ENCODE results near the gene RCOR2. TPM values are rescaled to one million over a fixed set of nuclear protein-coding genes. Genes with fewer than 3 reads are reported as not detected.

Gene RCOR2
- total RNA-seq, 1 experiment from 2014 or later = 1.8 TPM

DNA sequence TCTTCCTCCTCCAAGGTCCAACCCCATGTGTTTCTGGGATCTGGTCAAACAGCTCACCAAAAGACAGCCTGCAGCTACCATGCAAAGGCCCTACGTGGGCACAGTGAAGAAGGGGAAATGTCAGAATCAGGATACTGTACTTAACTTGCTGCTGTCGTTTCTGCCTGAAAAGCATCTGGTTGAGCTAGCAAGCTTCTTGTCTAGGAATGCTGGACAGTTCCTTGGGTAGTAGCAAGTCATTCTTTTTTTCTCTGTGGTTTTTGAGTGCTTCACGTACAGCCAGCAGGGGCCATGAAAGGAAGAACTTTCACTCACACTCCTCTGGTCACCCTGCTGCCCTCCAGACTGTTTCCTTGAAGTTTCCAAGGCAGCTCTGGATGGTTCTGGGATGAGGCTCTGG lies 24.7 kb downstream of the RCOR2 start:
- intact Hi-C loops (cut with micrococcal nuclease; ENCODE audit: unreplicated experiment) = no loop called here
- H3K36me3 ChIP-seq (ENCODE audit: control insufficient read depth, insufficient read depth, low read length) = peaks cover 2% of the 10 kb centered on the region
- Mint-ChIP-seq H3K4me3 (ENCODE audit: unreplicated experiment) (no peak overlapping the region), H3K4me1 (ENCODE audit: low read depth, unreplicated experiment) (peaks cover 30% of the 10 kb centered on the region), H3K27me3 (ENCODE audit: insufficient read depth, unreplicated experiment) (no peaks in the 10 kb centered on the region), H3K36me3 (ENCODE audit: insufficient read depth, unreplicated experiment) (peaks cover 61% of the 10 kb centered on the region), H3K9me3 (ENCODE audit: unreplicated experiment) (no peaks in the 10 kb centered on the region), H3K27ac (ENCODE audit: unreplicated experiment) (no peak overlapping the region)
- no peak overlapping the region for H3K4me3 ChIP-seq (ENCODE audit: low read depth, low read length)
- no TSS peak for BruUV-seq (replicated peaks)
- POLR2A ChIA-PET = interaction anchor here (0.6 to 0.7 kb wide), 3 partner anchors 14 to 82 kb away, joined by 3 to 4 read pairs (median 3); partner anchors contain the start of gene COX8A
- no peaks in the 10 kb centered on the region for H3K9me3 ChIP-seq
- peaks cover 28% of the 10 kb centered on the region for H3K4me1 ChIP-seq
- CTCF ChIA-PET = interaction anchor here (0.6 to 1.6 kb wide), 2 partner anchors 54 to 203 kb away, joined by 3 to 5 read pairs; partner anchors contain the start of gene MARK2
- H3K27me3 ChIP-seq (replicated peaks; ENCODE audit: control insufficient read depth, insufficient read depth, low read length) = no peaks in the 10 kb centered on the region
- no peak for DNase-seq
- TF ChIP-seq, protein P1, sequence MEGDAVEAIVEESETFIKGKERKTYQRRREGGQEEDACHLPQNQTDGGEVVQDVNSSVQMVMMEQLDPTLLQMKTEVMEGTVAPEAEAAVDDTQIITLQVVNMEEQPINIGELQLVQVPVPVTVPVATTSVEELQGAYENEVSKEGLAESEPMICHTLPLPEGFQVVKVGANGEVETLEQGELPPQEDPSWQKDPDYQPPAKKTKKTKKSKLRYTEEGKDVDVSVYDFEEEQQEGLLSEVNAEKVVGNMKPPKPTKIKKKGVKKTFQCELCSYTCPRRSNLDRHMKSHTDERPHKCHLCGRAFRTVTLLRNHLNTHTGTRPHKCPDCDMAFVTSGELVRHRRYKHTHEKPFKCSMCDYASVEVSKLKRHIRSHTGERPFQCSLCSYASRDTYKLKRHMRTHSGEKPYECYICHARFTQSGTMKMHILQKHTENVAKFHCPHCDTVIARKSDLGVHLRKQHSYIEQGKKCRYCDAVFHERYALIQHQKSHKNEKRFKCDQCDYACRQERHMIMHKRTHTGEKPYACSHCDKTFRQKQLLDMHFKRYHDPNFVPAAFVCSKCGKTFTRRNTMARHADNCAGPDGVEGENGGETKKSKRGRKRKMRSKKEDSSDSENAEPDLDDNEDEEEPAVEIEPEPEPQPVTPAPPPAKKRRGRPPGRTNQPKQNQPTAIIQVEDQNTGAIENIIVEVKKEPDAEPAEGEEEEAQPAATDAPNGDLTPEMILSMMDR (IDR thresholded peaks at IDR 0.05; ENCODE audit: insufficient read depth in 1 of 2, low read depth in 1 of 2, low read length in 1 of 2, severe bottlenecking in 1 of 2, unreplicated experiment in 1 of 2) = no peak

DNA sequence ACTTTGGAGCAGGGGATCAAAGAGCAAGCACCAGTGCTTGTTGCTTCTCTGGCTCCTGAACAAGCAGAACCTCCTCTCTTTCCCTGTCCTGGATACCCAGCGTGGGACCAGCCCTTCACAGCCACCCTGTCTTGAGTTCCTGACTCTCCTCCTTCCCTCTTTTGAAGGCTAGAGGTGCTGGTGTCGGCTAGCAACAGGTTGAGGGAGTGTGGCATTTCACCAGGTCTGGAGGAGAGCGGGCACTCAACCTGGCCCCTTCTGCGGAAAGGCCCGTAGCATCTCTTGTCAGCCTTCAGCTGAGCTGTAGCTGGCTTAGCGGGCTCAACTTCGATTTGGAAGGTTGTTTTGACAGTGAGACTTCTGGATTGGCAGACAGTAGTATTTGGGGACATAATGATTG lies 26.6 kb downstream of the RCOR2 start:
- H3K27me3 ChIP-seq (replicated peaks; ENCODE audit: control insufficient read depth, insufficient read depth, low read length) = no peaks in the 10 kb centered on the region
- Mint-ChIP-seq H3K4me3 (ENCODE audit: unreplicated experiment) (peak overlapping the region; percentile 95), H3K27me3 (ENCODE audit: insufficient read depth, unreplicated experiment) (no peaks in the 10 kb centered on the region), H3K36me3 (ENCODE audit: insufficient read depth, unreplicated experiment) (peaks cover 46% of the 10 kb centered on the region), H3K4me1 (ENCODE audit: low read depth, unreplicated experiment) (peaks cover 34% of the 10 kb centered on the region), H3K9me3 (ENCODE audit: unreplicated experiment) (no peaks in the 10 kb centered on the region), H3K27ac (ENCODE audit: unreplicated experiment) (peak overlapping the region; percentile 98)
- POLR2A ChIA-PET = no interaction called here
- CTCF ChIA-PET = interaction anchor here (0.6 kb wide), 1 partner anchor 62 kb away, joined by 4 read pairs; no protein-coding TSS in a partner anchor
- TF ChIP-seq, protein P1 (IDR thresholded peaks at IDR 0.05; ENCODE audit: insufficient read depth in 1 of 2, low read depth in 1 of 2, low read length in 1 of 2, severe bottlenecking in 1 of 2, unreplicated experiment in 1 of 2) = no peak
- H3K4me3 ChIP-seq (ENCODE audit: low read depth, low read length) = no peak overlapping the region
- DNase-seq = no peak
- peaks cover under 1% of the 10 kb centered on the region; the same call in 1 of the 2 replicates for H3K36me3 ChIP-seq (ENCODE audit: control insufficient read depth, insufficient read depth, low read length)
- intact Hi-C loops (cut with micrococcal nuclease; ENCODE audit: unreplicated experiment) = no loop called here
- H3K4me1 ChIP-seq = peaks cover 33% of the 10 kb centered on the region
- H3K9me3 ChIP-seq = no peaks in the 10 kb centered on the region
- no TSS peak for BruUV-seq (replicated peaks)

DNA sequence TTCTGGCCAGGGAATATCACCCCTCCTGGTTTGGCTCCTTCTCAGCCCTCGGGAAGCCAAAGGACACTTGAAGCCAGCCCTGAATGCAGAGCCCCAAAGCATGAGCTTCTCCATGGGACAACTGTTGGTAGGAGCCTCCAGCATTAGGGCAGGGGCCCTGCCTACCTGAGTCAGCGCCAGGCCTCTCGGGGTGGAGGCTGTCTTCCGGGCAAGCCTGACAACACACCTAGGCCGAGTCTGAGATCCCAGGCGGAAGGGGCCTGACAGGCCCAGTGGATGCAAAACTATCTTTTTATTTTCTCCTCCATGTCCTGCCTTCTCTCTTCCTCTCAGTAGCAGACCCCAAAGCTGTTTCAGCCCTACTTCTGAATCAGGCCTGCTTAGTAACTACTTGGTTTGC lies 27.6 kb downstream of the RCOR2 start:
- H3K4me3 ChIP-seq (ENCODE audit: low read depth, low read length) = peak overlapping the region; percentile 56

More for the DNA sequence above, 27.6 kb downstream of the RCOR2 start:
- Mint-ChIP-seq H3K4me1 (ENCODE audit: low read depth, unreplicated experiment) (peaks cover 34% of the 10 kb centered on the region), H3K36me3 (ENCODE audit: insufficient read depth, unreplicated experiment) (peaks cover 50% of the 10 kb centered on the region), H3K27me3 (ENCODE audit: insufficient read depth, unreplicated experiment) (no peaks in the 10 kb centered on the region), H3K4me3 (ENCODE audit: unreplicated experiment) (peak overlapping the region; percentile 95), H3K27ac (ENCODE audit: unreplicated experiment) (peak overlapping the region; percentile 98), H3K9me3 (ENCODE audit: unreplicated experiment) (no peaks in the 10 kb centered on the region)
- DNase-seq = no peak
- Histone ChIP-seq H3K36me3 (ENCODE audit: control insufficient read depth, insufficient read depth, low read length) (no peaks in the 10 kb centered on the region; the same call in 1 of the 2 replicates), H3K9me3 (no peaks in the 10 kb centered on the region), H3K27me3 (replicated peaks; ENCODE audit: control insufficient read depth, insufficient read depth, low read length) (no peaks in the 10 kb centered on the region), H3K4me1 (peaks cover 33% of the 10 kb centered on the region)
- POLR2A ChIA-PET = no interaction called here
- TF ChIP-seq, protein P1 (IDR thresholded peaks at IDR 0.05; ENCODE audit: insufficient read depth in 1 of 2, low read depth in 1 of 2, low read length in 1 of 2, severe bottlenecking in 1 of 2, unreplicated experiment in 1 of 2) = no peak
- intact Hi-C loops (cut with micrococcal nuclease; ENCODE audit: unreplicated experiment) = loop anchor here (2.0 to 5.0 kb wide), 2 partner anchors 27 to 122 kb away; partner anchors contain the start of genes RCOR2 and ZFTA
- CTCF ChIA-PET = no interaction called here
- BruUV-seq (replicated peaks) = no TSS peak

Measured in Caco-2 (cell line).